Measurements from ENCODE around the gene ZMYM3. TPM values are rescaled to one million over a fixed set of nuclear protein-coding genes. Genes with fewer than 3 reads are reported as not detected.

ZMYM3 gene
- total and polyA plus RNA-seq, 2 of the 4 experiments (the other 2 are of a cell fraction): 10.0 to 28.1 TPM

GRCh38 chrX:71191248-71191647, 62.7 kb downstream of the ZMYM3 start:
- Histone ChIP-seq H4K5ac (ENCODE audit: low read depth, low read length) (no peak overlapping the region), H2AK5ac (ENCODE audit: low read depth, low read length) (no peak overlapping the region), H3K4ac (ENCODE audit: low read depth, low read length) (no peak overlapping the region), H3K4me2 (ENCODE audit: low read depth, low read length) (no peak overlapping the region), H3K4me3 (ENCODE audit: insufficient read depth, low read depth, low read length) (no peak overlapping the region), H3K18ac (ENCODE audit: low read depth, low read length) (no peak overlapping the region), H2BK20ac (ENCODE audit: low read depth, low read length) (no peak overlapping the region), H4K20me1 (ENCODE audit: insufficient read depth, low read length) (no peaks in the 10 kb centered on the region), H2BK15ac (ENCODE audit: low read depth, low read length) (no peak overlapping the region), H3K79me1 (ENCODE audit: low read depth in 1 of 2, low read length in 2 of 2) (no peaks in the 10 kb centered on the region), H2AFZ (replicated peaks; ENCODE audit: low read length, poor library complexity) (no peak overlapping the region), H3K14ac (replicated peaks; ENCODE audit: low read depth, low read length) (no peak overlapping the region), H3K56ac (ENCODE audit: extremely low read depth, insufficient read depth, low read length) (no peak overlapping the region), H4K8ac (ENCODE audit: low read depth in 2 of 2, low read length in 2 of 2) (no peak overlapping the region), H3K4me1 (ENCODE audit: control insufficient read depth, insufficient read depth, low read length) (no peaks in the 10 kb centered on the region), H3K27ac (ENCODE audit: insufficient read depth, low read length) (no peak overlapping the region), H4K91ac (ENCODE audit: insufficient read depth, low read depth, low read length) (no peak overlapping the region), H3K9me1 (ENCODE audit: insufficient read depth, low read length) (no peaks in the 10 kb centered on the region), H2AK9ac (replicated peaks; ENCODE audit: low read depth, low read length, poor library complexity) (no peak overlapping the region), H3K23ac (ENCODE audit: low read depth, low read length) (no peak overlapping the region), H3K27me3 (ENCODE audit: control insufficient read depth, insufficient read depth, low read length) (no peaks in the 10 kb centered on the region; the same call in none of the 2 replicates), H3K36me3 (ENCODE audit: control insufficient read depth, insufficient read depth, low read length) (no peaks in the 10 kb centered on the region), H3K9ac (ENCODE audit: low read depth, low read length) (no peak overlapping the region), H2BK120ac (ENCODE audit: low read depth, low read length) (no peak overlapping the region), H3K9me3 (ENCODE audit: control insufficient read depth, insufficient read depth, low read length) (no peaks in the 10 kb centered on the region), H2BK5ac (ENCODE audit: low read depth, low read length, poor library complexity, severe bottlenecking) (no peak overlapping the region)
- in situ Hi-C loops (cut with MboI; ENCODE audit: low sequenced_read_pairs) (no loop called here), dilution Hi-C loops (cut with HindIII; ENCODE audit: low sequenced_read_pairs, unreplicated experiment) (no loop called here), intact Hi-C loops (cut with micrococcal nuclease) (no loop called here)
- ChIA-PET CTCF (no interaction called here), POLR2A (ENCODE audit: unreplicated experiment) (interaction anchor here (0.6 to 1.1 kb wide), 2 partner anchors 9 to 10 kb away, joined by 3 to 8 read pairs; no protein-coding TSS in a partner anchor)
- no peak for DNase-seq
- TF ChIP-seq CTCF (conservative IDR thresholded peaks at IDR 0.05; ENCODE audit: low read depth, low read length) (no peak), POLR2A (IDR thresholded peaks at IDR 0.05; ENCODE audit: low read depth, low read length) (no peak), FOS (IDR thresholded peaks at IDR 0.05; ENCODE audit: low read depth, low read length) (no peak), ELK1 (IDR thresholded peaks at IDR 0.05; ENCODE audit: borderline replicate concordance, low read depth, low read length) (no peak), SMC3 (IDR thresholded peaks at IDR 0.05; ENCODE audit: low read depth, low read length) (no peak), BHLHE40 (IDR thresholded peaks at IDR 0.05; ENCODE audit: low read depth, low read length) (no peak), CEBPB (IDR thresholded peaks at IDR 0.05; ENCODE audit: low read depth, low read length) (no peak), USF2 (IDR thresholded peaks at IDR 0.05; ENCODE audit: low read depth, low read length) (no peak), MAZ (IDR thresholded peaks at IDR 0.05; ENCODE audit: borderline replicate concordance, low read depth, low read length) (no peak), NFE2L2 (IDR thresholded peaks at IDR 0.05; ENCODE audit: low read depth, low read length) (no peak), RAD21 (IDR thresholded peaks at IDR 0.05; ENCODE audit: low read length) (no peak), CHD1 (IDR thresholded peaks at IDR 0.05; ENCODE audit: low read depth, low read length) (no peak), MAFK (IDR thresholded peaks at IDR 0.05; ENCODE audit: low read depth, low read length) (no peak), RCOR1 (IDR thresholded peaks at IDR 0.05; ENCODE audit: insufficient replicate concordance, low read length) (no peak), MXI1 (IDR thresholded peaks at IDR 0.05; ENCODE audit: borderline replicate concordance, low read depth, low read length) (no peak), RFX5 (IDR thresholded peaks at IDR 0.05; ENCODE audit: low read depth, low read length) (no peak)
- no peak for ATAC-seq (ENCODE audit: low read depth)
- no TSS peak for BruUV-seq (replicated peaks)

Data from IMR-90 (cell line).